Kidney (tissue), 14 donors: Measurements from ENCODE around the gene PRRG2. TPM values are rescaled to one million over a fixed set of nuclear protein-coding genes. Genes with fewer than 3 reads are reported as not detected.

Experiments
- DNase-seq, 5 donors: peaks; one replicate each; pipeline ENCODE4 v3.0.0-alpha.2; 2013 to 2020
- FAIRE-seq: peaks from 2 replicates; lab custom pipeline; 2012; peaks lifted over from hg19 to GRCh38; lab: Jason Lieb, UNC
- H3K27ac ChIP-seq, 2 donors: one replicate each; pipeline ENCODE4 v1.7.0; 2013; ENCODE audit warnings: low read depth in 2 of 2, low read length in 2 of 2, inconsistent platforms in 1 of 2
- H3K27me3 ChIP-seq: one replicate; pipeline ENCODE4 v1.7.1; 2013; ENCODE audit warnings: low read length, inconsistent platforms; ENCODE audit not compliant: control insufficient read depth, insufficient read depth
- H3K36me3 ChIP-seq, 3 donors: one replicate each; pipeline versions ENCODE4 v1.7.0 to v1.7.1; 2013; ENCODE audit warnings: low read length in 3 of 3, control low read depth in 1 of 3, inconsistent platforms in 1 of 3; ENCODE audit not compliant: insufficient read depth in 3 of 3, control insufficient read depth in 2 of 3
- H3K4me1 ChIP-seq, 3 donors: one replicate each; pipeline versions ENCODE4 v1.7.0 to v1.7.1; 2013; ENCODE audit warnings: low read length in 3 of 3, inconsistent platforms in 1 of 3, low read depth in 1 of 3; ENCODE audit not compliant: control insufficient read depth in 2 of 3, insufficient read depth in 2 of 3
- H3K4me3 ChIP-seq, 3 donors: one replicate each; pipeline versions ENCODE4 v1.7.0 to v1.8.1; 2013; ENCODE audit warnings: low read length in 3 of 3, control low read depth in 1 of 3, inconsistent platforms in 1 of 3
- H3K9ac ChIP-seq, 3 donors: one replicate each; pipeline versions ENCODE4 v1.7.0 to v1.7.1; 2013; ENCODE audit warnings: low read length in 3 of 3, control low read depth in 1 of 3, inconsistent platforms in 1 of 3
- H3K9me3 ChIP-seq, 3 donors: one replicate each; pipeline versions ENCODE4 v1.7.0 to v1.7.1; 2013; ENCODE audit warnings: low read length in 3 of 3, control low read depth in 1 of 3, inconsistent platforms in 1 of 3; ENCODE audit not compliant: control insufficient read depth in 2 of 3, insufficient read depth in 1 of 3
- CTCF ChIP-seq: IDR thresholded peaks from 3 replicates; pipeline ENCODE4 v1.5.1; 2012; ENCODE audit warnings: mild to moderate bottlenecking, moderate library complexity, borderline replicate concordance; ENCODE audit not compliant: insufficient read depth; ENCODE audit errors: extremely low read depth
- intact Hi-C: fragments of 100-400 bp; cut with DNase I; formaldehyde crosslinking; loops from one replicate; pipeline ENCODE4 v1.11.1; 2022
- polyA plus RNA-seq: library from polyadenylated mRNA; stranded (reverse); fragments of 350-450 nt; fragmentation: Illumina TruSeq; extraction: RNeasy Lipid Tissue Mini Kit (QIAGEN cat#74804); gene quantifications from one replicate; pipeline ENCODE4 v1.2.3, GENCODE V29; 2014; ENCODE audit warnings: low read depth, low replicate concordance; ENCODE audit not compliant: insufficient read depth
- total RNA-seq: library from RNA; stranded (reverse); fragmentation: NEBNext Ultra II Directional; extraction: Animal tissue kit (Norgen Biotek cat#: 25700); gene quantifications from one replicate; pipeline ENCODE4 v1.2.1, GENCODE V29; 2021
- donor health status: control.
- donor health status: control.
- donor health status: control.
- donor health status: control.
- donor health status: control.
- donor health status: DM: yes; HTN: yes; CAD: no.
- donor health status: Normal renal cell carcinoma (clear cell type).

The PRRG2 gene
- total and polyA plus RNA-seq, 2 donors from 2014 or later: 14.9 to 17.6 TPM

- intact Hi-C loops: no loop called here
- Histone ChIP-seq H3K36me3 (no peaks in the 10 kb centered on the region), H3K9ac (no peak overlapping the region), H3K4me1 (peaks cover 0 to 2% (median 0%) of the 10 kb centered on the region in 3 donors), H3K27ac (no peak overlapping the region), H3K27me3 (no peaks in the 10 kb centered on the region), H3K9me3 (no peaks in the 10 kb centered on the region), H3K4me3 (no peak overlapping the region)
- FAIRE-seq (no peak), DNase-seq (no peak)
- no peak for TF ChIP-seq CTCF
These were observed 15.9 kb upstream of the PRRG2 start for GRCh38 chr19:49565261-49565660.

- TF ChIP-seq CTCF: no peak
- H3K36me3 ChIP-seq: no peaks in the 10 kb centered on the region
- DNase-seq (no peak), FAIRE-seq (no peak)
- H3K27ac ChIP-seq: no peak overlapping the region
- no peak overlapping the region for H3K4me3 ChIP-seq
- no peaks in the 10 kb centered on the region for H3K9me3 ChIP-seq
- no peaks in the 10 kb centered on the region for H3K27me3 ChIP-seq
- H3K4me1 ChIP-seq: peaks cover 0 to 7% (median 2%) of the 10 kb centered on the region in 3 donors
- no peak overlapping the region for H3K9ac ChIP-seq
- intact Hi-C loops: no loop called here
These were observed 14.8 kb upstream of the PRRG2 start for GRCh38 chr19:49566302-49566701.

GRCh38 chr19:49567861-49568441, 13.2 kb upstream of the PRRG2 start:
- Histone ChIP-seq H3K9ac (no peak overlapping the region), H3K4me1 (peaks cover 0 to 8% (median 4%) of the 10 kb centered on the region in 3 donors), H3K9me3 (no peaks in the 10 kb centered on the region), H3K36me3 (no peaks in the 10 kb centered on the region), H3K27me3 (no peaks in the 10 kb centered on the region), H3K27ac (no peak overlapping the region), H3K4me3 (no peak overlapping the region)
- intact Hi-C loops: no loop called here
- no peak for TF ChIP-seq CTCF
- DNase-seq (no peak), FAIRE-seq (no peak)
